Heart left ventricle (tissue), 16 donors: Measurements from ENCODE around the gene SOD1. TPM values are rescaled to one million over a fixed set of nuclear protein-coding genes. Genes with fewer than 3 reads are reported as not detected.

ENCODE experiments used
- ATAC-seq, 4 donors: fragments of 200-7000 bp; cut with Tn5 transposase; one replicate each; pipeline ENCODE4 v1.9.1; 2020 to 2022; ENCODE audit warnings: moderate library complexity in 4 of 4, mild to moderate bottlenecking in 3 of 4, moderate number of reproducible peaks in 1 of 4
- DNase-seq, 5 donors: peaks; one replicate each; pipeline ENCODE4 v3.0.0-alpha.2; 2020
- H3K27ac ChIP-seq, 12 donors: fragments of 200-600 bp; sonication (generic) in 4 of 12; one replicate each; pipeline versions ENCODE4 v1.5.0 to v1.8.0; 2016 to 2022; ENCODE audit warnings: mild to moderate bottlenecking in 2 of 12
- H3K27me3 ChIP-seq, 9 donors: fragments of 200-600 bp; sonication (generic) in 2 of 9; one replicate each; pipeline versions ENCODE4 v1.5.1 to v1.8.0; 2016 to 2022; ENCODE audit warnings: mild to moderate bottlenecking in 3 of 9
- H3K36me3 ChIP-seq, 9 donors: fragments of 200-600 bp; sonication (generic) in 2 of 9; one replicate each; pipeline versions ENCODE4 v1.5.0 to v1.8.0; 2018 to 2022; ENCODE audit warnings: mild to moderate bottlenecking in 2 of 9
- H3K4me1 ChIP-seq, 12 donors: fragments of 200-600 bp; sonication (generic) in 4 of 12; one replicate each; pipeline versions ENCODE4 v1.5.0 to v1.8.0; 2016 to 2022; ENCODE audit warnings: mild to moderate bottlenecking in 3 of 12
- H3K4me3 ChIP-seq, 12 donors: fragments of 200-600 bp; sonication (generic) in 4 of 12; one replicate each; pipeline versions ENCODE4 v1.5.0 to v1.8.0; 2017 to 2022; ENCODE audit warnings: mild to moderate bottlenecking in 9 of 12, moderate library complexity in 4 of 12
- H3K9me3 ChIP-seq, 12 donors: fragments of 200-600 bp; sonication (generic) in 4 of 12; one replicate each; pipeline versions ENCODE4 v1.5.0 to v1.8.0; 2016 to 2022; ENCODE audit warnings: mild to moderate bottlenecking in 1 of 12
- CTCF ChIP-seq, 12 donors: fragments of 200-600 bp; sonication (generic) in 4 of 12; IDR thresholded peaks; one replicate each; pipeline versions ENCODE4 v1.5.0 to v1.8.0; 2018 to 2022; ENCODE audit warnings: antibody characterized with exemption in 12 of 12, mild to moderate bottlenecking in 5 of 12
- POLR2A ChIP-seq, 2 donors: fragments of 450-650 bp; IDR thresholded peaks; one replicate each; pipeline ENCODE4 v1.6.1; 2017; ENCODE audit warnings: antibody characterized with exemption in 2 of 2, mild to moderate bottlenecking in 2 of 2, moderate library complexity in 2 of 2
- WGBS, 4 donors: extraction: QIAGEN DNeasy Blood & Tissue Kit in 2 of 4; methylation state at CpG; one replicate each; pipeline versions ENCODE4 v1.1.5 to v1.1.7; 2013 to 2018; 5-methylcytosine and 5-hydroxymethylcytosine counted together
- intact Hi-C, 10 donors: fragments of 100-400 bp; cut with DNase I; formaldehyde crosslinking; loops; one replicate each; pipeline versions ENCODE4 v1.11.1 to v1.14.2; 2022
- polyA plus RNA-seq, 2 donors: library from polyadenylated mRNA; stranded (reverse); fragments of 200-250 nt; gene quantifications; one replicate each; pipeline ENCODE4 v1.2.3, GENCODE V29; 2013
- total RNA-seq, 9 donors: library from RNA; depleted of rRNA in 2 of 9; stranded (reverse); fragments of >200 nt in 2 of 9; fragmentation: NEBNext Ultra II Directional in 3 of 9; extraction: Animal tissue kit (Norgen Biotek cat#: 25700) in 3 of 9; gene quantifications; one replicate each; pipeline versions ENCODE4 v1.1.0 to v1.2.4, GENCODE V29; 2016 to 2023
- donor health status: ischemic (EF 13 %, LVEDD 7.1; RV severe dilation, severe dysfunction).
- donor health status: healthy with polysubstance abuse.
- donor health status: DM: no; HTN: yes; CAD: no.
- donor health status: DM: no; HTN: no; CAD: no.
- donor health status: ischemic (EF 25% LVEDD 6.9; RV normal size, moderate dysfunction).
- donor health status: ischemic (EF 25% LVEDD 5.7; RV mildly dilated, moderate dysfunction).
- donor health status: healthy.
- donor health status: DM: yes; HTN: yes; CAD: no.
- donor health status: ischemic (EF 35%, LVEDD 5.7; RV mildly dilated, moderate dysfunction).
- donor health status: nonischemic (EF 11% LVEDD 7.7; RV severe dilation, severe dysfunction).
- donor health status: DM: yes; HTN: yes; CAD: no.
- donor health status: PGD.
- donor health status: ischemic (EF 29% LVEDD 5.4; RV normal size, mild dysfunction).
- donor health status: nonischemic (EF 23%, LVEDD 6.1; RV moderate dilation, normal function).

SOD1 gene
- total and polyA plus RNA-seq, 11 donors = 348 to 644 (median 422) TPM

GRCh38 chr21:31682620-31683019, 23.1 kb downstream of the SOD1 start:
- intact Hi-C loops = no loop called here
- TF ChIP-seq POLR2A (IDR thresholded peaks at IDR 0.05) = no peak
- no peak for TF ChIP-seq CTCF (IDR thresholded peaks at IDR 0.05)
- peaks cover 0 to 95% (median 79%) of the 10 kb centered on the region in 9 donors for H3K36me3 ChIP-seq

GRCh38 chr21:31683029-31683428, 23.5 kb downstream of the SOD1 start:
- intact Hi-C loops = no loop called here
- Histone ChIP-seq H3K27ac (no peak overlapping the region), H3K9me3 (no peaks in the 10 kb centered on the region), H3K36me3 (peaks cover 0 to 97% (median 79%) of the 10 kb centered on the region in 9 donors), H3K4me3 (no peak overlapping the region), H3K27me3 (no peaks in the 10 kb centered on the region), H3K4me1 (peaks cover 0 to 7% (median 0%) of the 10 kb centered on the region in 12 donors)
- DNase-seq = no peak
- WGBS, 4 donors = 83 to 90% (median 87%) methylated on average over 5 of the region's 5 CpGs
- no peak for ATAC-seq
- TF ChIP-seq CTCF (IDR thresholded peaks at IDR 0.05) (no peak), POLR2A (IDR thresholded peaks at IDR 0.05) (no peak)

More at GRCh38 chr21:31682620-31683019, 23.1 kb downstream of the SOD1 start:
- H3K4me1 ChIP-seq = peaks cover 0 to 7% (median 0%) of the 10 kb centered on the region in 12 donors
- no peaks in the 10 kb centered on the region for H3K27me3 ChIP-seq
- ATAC-seq (no peak), DNase-seq (no peak)
- H3K27ac ChIP-seq = no peak overlapping the region
- no peaks in the 10 kb centered on the region for H3K9me3 ChIP-seq
- H3K4me3 ChIP-seq = no peak overlapping the region

- intact Hi-C loops = no loop called here
- Histone ChIP-seq H3K36me3 (peaks cover 0 to 98% (median 85%) of the 10 kb centered on the region in 9 donors), H3K9me3 (no peaks in the 10 kb centered on the region), H3K27ac (no peak overlapping the region), H3K27me3 (no peaks in the 10 kb centered on the region), H3K4me1 (peaks cover 0 to 7% (median 0%) of the 10 kb centered on the region in 12 donors), H3K4me3 (no peak overlapping the region)
- ATAC-seq (no peak), DNase-seq (no peak)
- no peak for TF ChIP-seq POLR2A (IDR thresholded peaks at IDR 0.05)
- TF ChIP-seq CTCF (IDR thresholded peaks at IDR 0.05) = no peak
- WGBS, 4 donors = 93 to 96% (median 94%) methylated on average over 7 of the region's 7 CpGs
These were observed 25.4 kb downstream of the SOD1 start for GRCh38 chr21:31684918-31685317.

GRCh38 chr21:31686272-31686915, 26.9 kb downstream of the SOD1 start:
- no peak for DNase-seq
- intact Hi-C loops = no loop called here
- 45 to 66% (median 59%) methylated on average over 7 of the region's 7 CpGs for WGBS, 4 donors

More at GRCh38 chr21:31686272-31686915, 26.9 kb downstream of the SOD1 start:
- Histone ChIP-seq H3K4me3 (no peak overlapping the region), H3K9me3 (no peaks in the 10 kb centered on the region), H3K27ac (peak overlapping the region in 6 of 12 donors; percentile 7 to 46 (median 37)), H3K27me3 (no peaks in the 10 kb centered on the region), H3K36me3 (peaks cover 0 to 100% (median 96%) of the 10 kb centered on the region in 9 donors), H3K4me1 (peaks cover 0 to 7% (median 0%) of the 10 kb centered on the region in 12 donors)
- ATAC-seq = peak; percentile 40 to 74 (median 60)
- TF ChIP-seq CTCF (IDR thresholded peaks at IDR 0.05) (no peak), POLR2A (IDR thresholded peaks at IDR 0.05) (no peak)
